Ovary (tissue), 3 donors: Measurements from ENCODE around the gene DPH5.

Experiments used
- EP300 ChIP-seq: sonication (generic); formaldehyde crosslinking; IDR thresholded peaks from one replicate; pipeline ENCODE4 v1.6.1; 2017; ENCODE audit warnings: antibody characterized with exemption
- POLR2A ChIP-seq: fragments of 450-650 bp; IDR thresholded peaks from one replicate; pipeline ENCODE4 v1.6.1; 2017; ENCODE audit warnings: antibody characterized with exemption, mild to moderate bottlenecking, moderate library complexity
- TF ChIP-seq, protein P1 (sequence below), 3 donors: fragments of 450-650 bp in 2 of 3; fragments of 200-600 bp in 1 of 3; IDR thresholded peaks; one replicate each; pipeline versions ENCODE4 v1.5.1 to v1.8.0; 2016 to 2022; ENCODE audit warnings: antibody characterized with exemption in 3 of 3, mild to moderate bottlenecking in 1 of 3
- donor health status: DM: no; HTN: no; CAD: no.

- TF ChIP-seq, protein P1, sequence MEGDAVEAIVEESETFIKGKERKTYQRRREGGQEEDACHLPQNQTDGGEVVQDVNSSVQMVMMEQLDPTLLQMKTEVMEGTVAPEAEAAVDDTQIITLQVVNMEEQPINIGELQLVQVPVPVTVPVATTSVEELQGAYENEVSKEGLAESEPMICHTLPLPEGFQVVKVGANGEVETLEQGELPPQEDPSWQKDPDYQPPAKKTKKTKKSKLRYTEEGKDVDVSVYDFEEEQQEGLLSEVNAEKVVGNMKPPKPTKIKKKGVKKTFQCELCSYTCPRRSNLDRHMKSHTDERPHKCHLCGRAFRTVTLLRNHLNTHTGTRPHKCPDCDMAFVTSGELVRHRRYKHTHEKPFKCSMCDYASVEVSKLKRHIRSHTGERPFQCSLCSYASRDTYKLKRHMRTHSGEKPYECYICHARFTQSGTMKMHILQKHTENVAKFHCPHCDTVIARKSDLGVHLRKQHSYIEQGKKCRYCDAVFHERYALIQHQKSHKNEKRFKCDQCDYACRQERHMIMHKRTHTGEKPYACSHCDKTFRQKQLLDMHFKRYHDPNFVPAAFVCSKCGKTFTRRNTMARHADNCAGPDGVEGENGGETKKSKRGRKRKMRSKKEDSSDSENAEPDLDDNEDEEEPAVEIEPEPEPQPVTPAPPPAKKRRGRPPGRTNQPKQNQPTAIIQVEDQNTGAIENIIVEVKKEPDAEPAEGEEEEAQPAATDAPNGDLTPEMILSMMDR (IDR thresholded peaks at IDR 0.05): no peak
- no peak for TF ChIP-seq POLR2A
- TF ChIP-seq EP300: no peak
Observed at GRCh38 chr1:101051688-101052638, 26.4 kb upstream of the DPH5 start.
